Activated CD4-positive, alpha-beta T cell treated with anti-CD3 and anti-CD28 coated beads, Interleukin-2, amount 50 U/mL, for 4 hours (primary cell): ENCODE measurements around the gene NINL.
"Not testable (repeated sequence)": the region's sequence is repeated elsewhere in the genome, so short reads cannot be mapped to it uniquely, and the experiment has no call there.

Experiments
- DNase-seq, 2 experiments: peaks; one replicate each; pipeline ENCODE4 v3.0.0-alpha.2; 2020

NINL gene

DNA sequence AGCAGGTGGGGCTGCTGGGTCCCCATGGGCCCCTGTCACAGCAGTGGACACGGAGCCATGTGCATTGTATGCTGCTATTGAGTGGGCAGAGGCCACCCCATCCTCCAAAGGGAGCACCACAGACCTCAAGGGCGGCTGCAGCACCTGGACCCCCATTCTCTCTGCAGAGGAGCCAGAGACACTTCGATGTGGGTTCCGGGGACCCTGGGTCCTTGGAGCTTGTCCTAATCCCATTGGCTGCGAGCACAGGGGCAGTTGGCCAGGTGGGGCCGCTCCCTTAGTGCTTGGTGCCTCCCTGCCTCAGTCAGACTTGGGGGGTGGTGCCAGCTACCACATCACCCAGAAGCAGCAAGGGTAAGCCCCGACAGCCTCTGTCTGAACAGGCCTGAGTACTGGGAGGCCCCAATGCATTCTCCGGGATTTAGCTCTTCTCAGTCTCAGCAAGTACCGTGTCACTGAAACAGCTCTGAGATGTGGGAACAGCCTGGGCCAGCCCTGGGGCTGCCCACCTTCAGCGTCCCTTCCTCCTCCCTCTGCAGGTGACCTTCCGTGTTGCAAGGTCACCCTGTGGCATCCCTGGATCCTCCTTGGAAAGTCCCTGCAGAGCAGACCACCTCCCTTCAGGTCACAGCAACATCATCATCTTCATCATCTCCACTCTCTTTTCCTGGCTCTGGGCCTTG lies 104.0 kb downstream of the NINL start:
- DNase-seq = no peak

DNA sequence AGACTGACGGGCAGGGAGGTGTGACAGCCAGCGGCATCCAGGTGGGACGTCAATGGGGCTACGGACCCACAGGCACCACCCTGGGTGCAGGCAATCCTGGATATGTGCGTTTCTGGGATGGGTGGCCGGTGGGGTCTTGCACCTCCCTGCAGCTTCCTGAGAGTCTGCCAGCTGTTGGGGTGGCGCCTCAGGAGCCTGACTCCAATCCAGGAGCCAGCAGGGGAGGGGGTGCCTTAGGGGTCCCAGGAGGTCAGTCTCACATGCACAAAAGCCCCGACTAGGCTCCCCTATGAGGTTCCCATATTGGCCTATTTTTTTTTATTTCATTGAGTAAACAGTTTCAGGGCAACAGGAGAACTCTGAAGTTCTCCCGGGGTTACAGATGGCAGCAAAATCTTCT lies 104.5 kb downstream of the NINL start:
- no peak for DNase-seq

- DNase-seq = no peak
Measured at GRCh38 chr20:25480156-25480555, 105.2 kb downstream of the NINL start.

DNA sequence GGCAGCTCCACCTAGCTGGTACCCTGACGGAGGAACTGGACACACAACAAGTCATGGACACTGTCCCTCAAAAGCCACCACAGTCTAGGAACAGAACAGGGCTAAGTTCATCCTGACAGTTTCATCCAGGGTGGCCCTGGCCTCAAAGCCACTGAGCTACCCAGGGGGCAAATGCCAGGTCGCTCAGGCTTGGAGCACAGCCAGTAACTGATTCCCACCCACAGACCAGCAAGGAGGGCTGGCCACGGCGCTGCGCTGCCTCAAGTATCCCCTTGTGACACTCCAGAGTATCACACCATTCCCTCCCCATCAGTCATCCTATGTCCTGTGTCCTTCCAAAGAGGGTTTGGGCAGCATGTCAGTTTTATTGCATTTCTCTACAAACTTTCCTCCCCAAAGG lies 105.7 kb downstream of the NINL start:
- DNase-seq = no peak

GRCh38 chr20:25478889-25479568 lies 106.3 kb downstream of the NINL start:
- no peak for DNase-seq

- no peak for DNase-seq
Measured at GRCh38 chr20:25477014-25477882, 108.1 kb downstream of the NINL start.

- DNase-seq = no peak
Measured at GRCh38 chr20:25476106-25477013, 109.0 kb downstream of the NINL start.

GRCh38 chr20:25473297-25473696 lies 112.0 kb downstream of the NINL start:
- not testable (repeated sequence) for DNase-seq

GRCh38 chr20:25471020-25471419 lies 114.3 kb downstream of the NINL start:
- DNase-seq = no peak

DNA sequence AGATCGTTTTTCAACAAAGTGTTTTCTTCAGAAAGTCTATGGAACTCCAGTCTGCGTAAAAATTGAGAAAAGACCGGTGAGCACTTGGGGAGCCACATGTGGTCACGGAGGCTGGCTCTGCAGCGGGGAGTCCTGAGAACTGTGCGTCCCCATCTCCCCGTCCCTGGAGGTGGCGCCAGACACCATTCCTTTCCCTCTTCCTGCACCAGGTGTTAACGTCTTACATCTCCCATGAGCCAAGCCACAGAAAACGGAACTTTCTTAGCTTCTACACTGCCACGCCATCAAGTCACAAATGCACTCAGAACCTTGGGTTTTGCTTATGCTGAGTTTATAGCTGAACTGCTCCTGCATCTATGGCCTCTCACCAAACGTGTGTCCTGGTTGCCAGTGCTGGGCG lies 115.3 kb downstream of the NINL start:
- DNase-seq = peak; percentile 35 to 42

- no peak for DNase-seq
Measured at GRCh38 chr20:25469558-25469957, 115.8 kb downstream of the NINL start.

- no peak for DNase-seq
Measured at GRCh38 chr20:25468126-25469075, 116.9 kb downstream of the NINL start.

DNA sequence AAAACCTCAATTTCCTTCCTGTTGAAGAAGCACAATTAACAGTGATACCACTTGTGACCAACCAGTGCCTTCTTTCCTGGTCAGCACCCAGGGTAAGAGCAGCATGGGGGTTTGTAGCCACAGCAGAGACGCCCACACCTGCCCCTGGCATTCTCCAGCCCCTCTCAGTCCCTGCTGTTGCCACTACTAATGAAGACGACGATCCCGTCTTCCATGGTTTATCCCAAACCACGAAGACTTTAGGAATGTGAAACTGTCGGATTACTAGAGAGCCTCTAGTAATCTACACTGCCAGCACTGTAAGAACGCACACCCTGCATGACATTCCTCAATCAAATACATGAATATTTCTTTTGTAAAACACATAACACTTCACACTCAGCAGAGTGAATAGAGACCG lies 117.9 kb downstream of the NINL start:
- DNase-seq = no peak

DNA sequence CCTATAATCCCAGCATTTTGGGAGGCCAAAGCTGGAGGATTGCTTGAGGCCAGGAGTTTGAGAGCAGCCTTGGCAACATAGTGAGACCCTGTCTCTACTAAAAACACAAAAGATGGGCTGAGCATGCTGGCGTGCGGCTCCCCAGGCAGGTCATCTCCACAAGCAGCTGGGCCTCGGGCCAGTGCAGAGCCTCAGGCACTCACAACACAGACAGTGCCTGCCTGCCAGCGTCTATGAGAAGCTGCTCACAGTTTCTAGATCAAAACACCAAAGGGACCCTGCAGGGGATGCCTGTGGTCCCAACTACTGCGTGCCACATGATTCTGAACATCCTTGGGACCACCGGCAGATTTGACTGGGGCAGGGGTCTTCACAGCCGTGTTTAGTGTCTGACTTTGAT lies 118.5 kb downstream of the NINL start:
- DNase-seq = no peak

DNA sequence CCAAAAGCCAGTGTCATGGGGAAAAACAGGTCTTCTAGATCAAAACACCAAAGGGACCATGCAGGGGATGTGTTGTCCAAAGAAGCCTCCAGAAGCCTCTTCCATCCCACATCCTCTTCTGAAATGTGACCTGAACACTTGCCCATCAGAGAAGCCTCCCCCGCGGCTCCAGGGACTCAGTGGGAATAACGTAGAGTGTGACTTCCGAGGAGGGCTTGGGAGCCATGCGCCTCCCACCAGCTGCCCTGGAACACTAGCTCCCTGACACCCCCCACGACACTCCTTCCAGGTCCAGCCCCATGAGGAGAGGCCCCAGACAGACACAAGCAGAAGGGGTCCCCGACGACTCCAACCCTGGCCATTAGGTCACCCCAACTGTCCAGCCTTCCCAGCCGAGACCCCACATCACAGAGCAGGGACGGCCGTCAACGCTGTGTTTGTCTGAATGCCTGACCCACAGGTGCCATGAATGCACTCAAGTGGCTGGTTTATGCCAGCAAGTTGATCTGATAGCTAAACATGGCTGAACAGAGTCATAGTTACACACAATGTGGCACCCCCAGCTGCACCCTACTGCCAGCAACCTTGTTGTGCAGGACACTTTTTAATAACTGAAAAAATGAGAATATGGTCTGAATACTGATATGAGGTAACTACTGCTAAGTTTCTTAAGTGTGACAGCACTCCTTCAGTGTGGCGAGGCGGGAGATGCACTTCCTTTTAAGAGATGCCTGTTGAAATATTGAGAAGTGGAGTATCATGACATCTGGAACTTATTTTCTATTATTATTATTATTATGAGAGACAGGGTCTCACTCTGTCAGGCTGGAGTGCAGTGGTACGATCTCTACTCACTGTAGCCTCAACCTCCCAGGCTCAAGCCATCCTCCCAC lies 119.8 kb downstream of the NINL start:
- DNase-seq = no peak

DNA sequence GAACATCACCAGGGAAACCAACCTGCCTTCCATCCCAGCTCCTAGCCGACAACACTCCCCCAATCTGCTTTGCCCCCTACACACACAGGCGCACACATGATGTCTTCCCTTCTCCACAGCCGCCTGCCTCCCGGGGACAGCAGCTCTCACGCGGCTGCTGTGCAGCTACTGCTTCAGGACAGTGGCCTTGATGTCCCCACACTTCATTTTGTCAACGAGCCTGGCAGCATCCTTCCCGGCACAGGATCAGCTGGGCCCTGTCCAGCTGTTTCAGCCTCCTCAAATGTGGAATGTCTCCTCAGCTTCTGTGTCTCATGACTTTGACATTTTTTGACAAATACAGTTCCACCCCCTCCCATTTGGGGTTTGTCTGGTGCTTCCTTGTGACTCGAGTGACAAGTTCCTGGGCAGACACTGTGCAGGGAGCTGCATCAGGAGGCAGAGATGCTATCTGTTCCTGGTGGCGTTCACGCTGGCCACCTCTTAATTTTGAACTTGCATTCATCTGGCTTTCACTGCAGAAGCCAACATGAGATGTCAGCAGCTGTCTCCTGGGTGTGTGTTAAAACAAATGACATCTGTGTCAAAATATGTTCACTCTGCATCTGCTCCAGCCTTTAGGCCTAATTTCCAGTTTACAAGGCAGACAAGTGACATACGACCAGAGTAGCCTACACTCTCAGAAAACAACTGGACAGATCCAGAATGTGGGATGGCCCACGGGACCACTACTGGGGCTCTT lies 120.7 kb downstream of the NINL start:
- no peak for DNase-seq

DNA sequence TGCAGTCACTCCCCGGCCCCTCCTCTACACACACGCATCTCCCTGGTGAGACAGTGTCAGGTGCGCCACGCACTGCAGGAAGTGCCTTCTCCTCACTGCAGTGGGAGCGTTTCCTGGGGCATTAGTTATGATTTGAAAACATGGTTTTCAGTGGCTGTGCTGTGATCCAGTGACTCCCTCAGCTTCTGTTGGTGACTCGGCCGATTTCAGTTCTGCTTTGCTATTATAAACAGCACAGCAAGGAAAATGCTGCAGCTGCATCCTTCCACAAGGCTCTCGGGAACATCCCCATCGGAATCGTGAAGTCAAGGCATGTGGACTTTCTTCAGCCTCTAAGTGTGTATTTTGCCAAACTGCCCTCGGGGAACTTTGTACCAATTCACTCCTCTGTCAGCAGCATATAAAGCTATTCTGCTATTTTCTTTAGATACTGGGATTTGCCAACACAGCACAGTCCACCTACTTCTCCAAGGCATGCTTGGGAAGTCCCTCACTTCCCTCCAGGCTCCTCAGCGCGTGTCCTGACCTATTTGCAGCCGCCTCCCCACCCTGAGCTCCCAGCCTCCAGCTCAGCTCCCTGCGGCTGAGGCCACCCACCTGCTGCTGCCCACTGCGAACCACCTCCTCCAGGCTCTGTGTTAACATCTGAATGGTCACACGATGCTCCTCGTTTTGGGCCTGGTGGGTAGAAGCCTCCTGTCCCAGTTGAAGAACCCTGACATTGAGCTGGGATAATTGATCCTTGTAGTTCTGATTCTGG lies 123.4 kb downstream of the NINL start:
- no peak for DNase-seq

DNA sequence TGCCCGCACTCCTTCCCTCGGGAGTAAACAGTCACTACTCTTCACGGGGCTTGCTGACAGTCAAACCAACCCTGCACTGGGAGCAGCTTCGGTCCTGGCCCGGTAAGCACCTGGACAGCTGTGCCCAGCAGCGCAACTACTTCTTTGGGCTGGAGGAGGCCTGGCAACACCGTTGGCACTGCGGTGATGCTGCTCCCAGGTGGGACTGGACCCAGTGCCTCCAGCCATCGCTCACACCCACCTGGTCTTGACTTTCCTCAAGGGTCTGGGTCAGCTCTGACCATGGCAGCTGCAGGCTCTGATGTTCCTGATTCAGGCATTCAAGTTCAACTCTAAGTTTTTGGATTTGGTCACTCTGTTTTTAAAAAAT lies 124.1 kb downstream of the NINL start:
- DNase-seq = no peak
